Measurements from ENCODE around the gene AMMECR1.

AMMECR1 gene

DNA sequence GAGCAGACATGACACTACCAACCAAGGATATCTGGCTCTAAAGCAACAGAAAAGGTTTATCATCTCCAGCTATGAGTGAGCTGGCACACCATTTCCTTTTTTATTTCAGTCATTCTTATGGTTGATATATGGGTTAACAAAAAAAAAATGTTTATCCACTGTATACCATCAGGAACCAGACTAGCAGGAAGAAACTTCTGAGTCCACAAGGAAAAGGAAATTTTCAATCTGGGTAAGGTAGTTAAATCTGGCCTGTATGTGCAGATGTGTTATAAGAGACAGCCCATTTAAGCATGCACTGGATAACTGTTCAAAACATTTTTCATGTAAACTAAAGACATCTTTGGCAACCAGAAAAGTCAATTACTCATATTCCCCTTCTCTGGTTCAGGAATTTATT lies 35.0 kb downstream of the AMMECR1 start:
- H3K4me3 ChIP-seq (ENCODE audit: control insufficient read depth, low read depth, low read length) = no peak overlapping the region
- TF ChIP-seq, protein P1, sequence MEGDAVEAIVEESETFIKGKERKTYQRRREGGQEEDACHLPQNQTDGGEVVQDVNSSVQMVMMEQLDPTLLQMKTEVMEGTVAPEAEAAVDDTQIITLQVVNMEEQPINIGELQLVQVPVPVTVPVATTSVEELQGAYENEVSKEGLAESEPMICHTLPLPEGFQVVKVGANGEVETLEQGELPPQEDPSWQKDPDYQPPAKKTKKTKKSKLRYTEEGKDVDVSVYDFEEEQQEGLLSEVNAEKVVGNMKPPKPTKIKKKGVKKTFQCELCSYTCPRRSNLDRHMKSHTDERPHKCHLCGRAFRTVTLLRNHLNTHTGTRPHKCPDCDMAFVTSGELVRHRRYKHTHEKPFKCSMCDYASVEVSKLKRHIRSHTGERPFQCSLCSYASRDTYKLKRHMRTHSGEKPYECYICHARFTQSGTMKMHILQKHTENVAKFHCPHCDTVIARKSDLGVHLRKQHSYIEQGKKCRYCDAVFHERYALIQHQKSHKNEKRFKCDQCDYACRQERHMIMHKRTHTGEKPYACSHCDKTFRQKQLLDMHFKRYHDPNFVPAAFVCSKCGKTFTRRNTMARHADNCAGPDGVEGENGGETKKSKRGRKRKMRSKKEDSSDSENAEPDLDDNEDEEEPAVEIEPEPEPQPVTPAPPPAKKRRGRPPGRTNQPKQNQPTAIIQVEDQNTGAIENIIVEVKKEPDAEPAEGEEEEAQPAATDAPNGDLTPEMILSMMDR (conservative IDR thresholded peaks at IDR 0.05; ENCODE audit: control insufficient read depth, insufficient read depth, low read depth, low read length) = no peak
- no peak for DNase-seq (ENCODE audit: low read depth)

DNA sequence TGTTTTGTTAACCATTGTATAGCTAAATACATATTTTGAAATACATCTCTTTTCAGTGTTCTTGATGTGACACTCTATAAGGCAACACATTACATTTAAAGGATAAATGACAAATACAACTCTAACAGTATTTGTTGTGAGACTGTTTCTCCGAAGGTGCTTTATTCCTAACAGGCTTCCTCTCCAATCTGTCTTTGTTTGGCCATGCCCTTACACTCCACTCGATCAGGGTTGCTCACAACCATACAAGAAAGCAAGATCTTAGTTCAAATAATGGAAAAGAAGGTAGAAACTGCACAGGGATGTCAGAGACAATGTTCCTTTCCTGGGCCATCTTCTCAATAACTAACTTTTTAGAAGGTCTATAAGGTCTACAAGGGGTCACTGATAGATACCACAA lies 36.5 kb downstream of the AMMECR1 start:
- TF ChIP-seq, protein P1 (conservative IDR thresholded peaks at IDR 0.05; ENCODE audit: control insufficient read depth, insufficient read depth, low read depth, low read length) = no peak
- no peak overlapping the region for H3K4me3 ChIP-seq (ENCODE audit: control insufficient read depth, low read depth, low read length)
- DNase-seq (ENCODE audit: low read depth) = no peak

DNA sequence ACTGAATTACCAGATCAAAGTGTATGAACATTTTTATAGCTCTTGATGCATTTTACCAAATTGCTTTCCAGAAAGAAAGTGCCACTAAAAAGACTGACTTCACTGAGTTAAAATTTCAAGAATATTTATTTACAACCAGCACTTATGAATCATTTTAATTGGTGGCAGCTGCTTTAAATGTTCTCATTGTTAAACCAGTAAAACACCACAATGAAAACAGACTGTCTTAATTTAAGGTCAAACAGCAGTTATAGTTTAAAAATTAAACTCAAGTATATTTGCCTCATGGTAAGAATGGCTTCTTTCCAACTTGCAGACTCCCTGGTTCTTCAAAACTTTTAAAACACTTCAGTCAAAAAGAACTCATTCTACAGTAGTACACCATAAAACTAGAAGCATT lies 36.9 kb downstream of the AMMECR1 start:
- peak; percentile 83 for DNase-seq (ENCODE audit: low read depth)
- TF ChIP-seq, protein P1 (conservative IDR thresholded peaks at IDR 0.05; ENCODE audit: control insufficient read depth, insufficient read depth, low read depth, low read length) = no peak
- no peak overlapping the region for H3K4me3 ChIP-seq (ENCODE audit: control insufficient read depth, low read depth, low read length)

DNA sequence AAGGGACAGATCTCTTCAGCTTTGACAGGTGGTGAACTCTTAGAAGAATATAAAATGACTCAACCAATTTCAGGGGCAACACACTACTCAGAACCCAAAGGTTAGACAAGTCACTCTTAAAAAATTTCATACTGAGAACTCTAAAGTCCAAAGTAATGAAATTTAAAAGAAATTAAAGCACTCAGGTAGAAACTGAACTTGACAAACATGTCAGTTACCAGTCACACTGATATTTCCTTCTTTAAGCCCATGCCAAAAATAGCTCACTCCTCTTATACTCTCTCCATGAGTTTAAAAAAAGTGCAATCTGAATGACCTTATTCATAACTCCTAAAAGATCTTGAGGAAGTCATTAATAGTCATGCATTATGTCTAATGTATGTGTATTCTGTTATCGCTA lies 40.3 kb downstream of the AMMECR1 start:
- no peak overlapping the region for H3K4me3 ChIP-seq (ENCODE audit: control insufficient read depth, low read depth, low read length)
- DNase-seq (ENCODE audit: low read depth) = no peak
- TF ChIP-seq, protein P1 (conservative IDR thresholded peaks at IDR 0.05; ENCODE audit: control insufficient read depth, insufficient read depth, low read depth, low read length) = no peak

DNA sequence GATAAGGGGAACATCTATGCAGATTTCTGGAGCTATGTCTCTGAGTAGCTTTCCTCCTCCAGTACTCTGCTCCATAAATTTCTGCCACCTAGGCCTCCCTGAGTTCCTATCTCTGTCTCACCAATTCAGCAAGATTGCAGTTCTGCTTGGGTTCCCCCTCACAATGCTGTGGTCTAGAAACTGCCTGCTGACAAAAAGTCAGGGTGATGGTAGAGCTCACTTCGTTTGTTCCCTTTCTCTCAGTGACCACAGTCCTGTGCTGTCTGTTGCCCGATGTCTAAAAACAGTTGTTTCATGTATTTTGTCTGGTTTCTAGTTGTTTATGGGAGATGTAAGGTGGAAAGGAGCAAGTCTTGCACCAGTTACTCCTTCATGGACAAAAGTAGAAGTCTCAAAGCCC lies 41.1 kb downstream of the AMMECR1 start:
- no peak overlapping the region for H3K4me3 ChIP-seq (ENCODE audit: control insufficient read depth, low read depth, low read length)
- DNase-seq (ENCODE audit: low read depth) = no peak
- TF ChIP-seq, protein P1 (conservative IDR thresholded peaks at IDR 0.05; ENCODE audit: control insufficient read depth, insufficient read depth, low read depth, low read length) = no peak

DNA sequence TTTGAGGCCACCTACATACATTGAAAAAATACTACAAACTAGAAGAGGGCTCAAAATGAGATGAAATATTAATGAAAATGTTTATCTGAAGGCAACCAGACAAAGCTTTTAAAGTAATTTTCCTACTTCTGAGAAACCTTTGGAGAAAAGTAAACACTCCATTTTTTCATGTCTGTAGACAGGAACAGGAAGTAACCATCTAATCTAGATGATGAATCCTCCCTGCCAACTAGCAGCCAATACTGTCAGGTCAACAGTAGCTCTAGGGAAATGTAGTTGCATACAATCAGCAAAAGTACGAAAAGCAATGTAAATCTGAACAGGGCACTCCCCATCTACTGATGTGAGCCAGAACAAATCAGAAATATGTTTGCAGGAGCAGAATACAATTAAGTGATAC lies 49.0 kb downstream of the AMMECR1 start:
- TF ChIP-seq, protein P1 (conservative IDR thresholded peaks at IDR 0.05; ENCODE audit: control insufficient read depth, insufficient read depth, low read depth, low read length) = no peak
- no peak for DNase-seq (ENCODE audit: low read depth)
- H3K4me3 ChIP-seq (ENCODE audit: control insufficient read depth, low read depth, low read length) = no peak overlapping the region

DNA sequence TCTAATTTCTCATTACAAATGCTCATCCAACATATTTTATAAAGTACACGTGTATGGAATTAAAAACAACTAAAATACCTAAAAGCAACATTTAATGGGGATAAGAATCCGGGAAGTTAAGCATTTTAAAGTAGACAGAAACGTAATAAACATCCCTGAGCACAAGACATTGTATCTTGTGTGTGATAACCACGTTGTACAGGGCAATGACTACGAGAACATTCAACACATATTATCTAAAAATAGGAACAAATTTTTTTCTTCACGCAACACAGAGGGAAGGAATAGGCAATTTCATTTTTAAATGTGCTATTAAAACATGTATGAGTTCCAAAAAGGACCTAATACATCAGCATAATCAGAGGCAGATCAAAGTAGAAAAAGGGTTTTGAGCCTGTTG lies 49.5 kb downstream of the AMMECR1 start:
- TF ChIP-seq, protein P1 (conservative IDR thresholded peaks at IDR 0.05; ENCODE audit: control insufficient read depth, insufficient read depth, low read depth, low read length) = no peak
- H3K4me3 ChIP-seq (ENCODE audit: control insufficient read depth, low read depth, low read length) = no peak overlapping the region
- no peak for DNase-seq (ENCODE audit: low read depth)
